HCT116 (cell line): Measurements from ENCODE around the gene DIP2C. TPM values are rescaled to one million over a fixed set of nuclear protein-coding genes. Genes with fewer than 3 reads are reported as not detected.

Source experiments
- ATAC-seq: fragments of 200-7000 bp; cut with Tn5 transposase; 2 replicates; pipeline ENCODE4 v1.9.1; 2020; ENCODE audit warnings: mild to moderate bottlenecking, moderate library complexity
- BruUV-seq: library from RNA; stranded (reverse); fragments of 400-500 nt; replicated peaks from 2 replicates; lab custom pipeline; 2021; lab: Mats Ljungman, UMichigan
- CTCF ChIA-PET: fragments of 300-600 bp; sonication (Branson Sonifier 250); formaldehyde crosslinking; loops from one replicate; lab custom pipeline; 2021; ENCODE audit warnings: antibody characterized with exemption; lab: Charles Lee
- POLR2A ChIA-PET: fragments of 300-600, 350-600 bp; sonication (Branson Sonifier 250); formaldehyde crosslinking; loops from one replicate; lab custom pipeline; 2021; ENCODE audit warnings: antibody characterized with exemption; lab: Charles Lee
- RAD21 ChIA-PET, 2 experiments: fragments of 300-600 bp; sonication (Branson Sonifier 250); formaldehyde crosslinking; loops; one replicate each; lab custom pipeline; 2023; ENCODE audit warnings: low total read pairs in 2 of 2; ENCODE audit not compliant: uncharacterized antibody in 2 of 2, unreplicated experiment in 2 of 2, low non-redundant PET in 1 of 2; lab: Charles Lee
- DNase-seq: peaks from one replicate; pipeline ENCODE4 v3.0.0-alpha.2; 2010; ENCODE audit warnings: low read depth, low spot score
- H2AFZ ChIP-seq: fragments of 200-600 bp; shearing (Covaris generic), sonication (generic); 2 replicates; pipeline ENCODE4 v1.6.1; 2017; ENCODE audit warnings: low read depth, mixed run types, mixed read lengths, antibody characterized with exemption, low read length; ENCODE audit not compliant: poor library complexity, severe bottlenecking
- H3K27ac ChIP-seq: 2 replicates; pipeline ENCODE4 v1.5.1; 2012; ENCODE audit warnings: low read depth, low read length
- H3K27me3 ChIP-seq: fragments of 200-600 bp; sonication (generic); 2 replicates; pipeline ENCODE4 v1.6.1; 2016; ENCODE audit warnings: mixed run types, low read length, mixed read lengths; ENCODE audit not compliant: insufficient read depth
- H3K36me3 ChIP-seq, 2 experiments: fragments of 200-500 bp in 1 of 2; fragments of 200-600 bp in 1 of 2; sonication (Bioruptor generic) in 1 of 2; sonication (generic) in 1 of 2; 2 replicates each; pipeline versions ENCODE4 v1.5.1 to v1.6.1; 2014 to 2016; ENCODE audit warnings: low read length in 2 of 2, inconsistent platforms in 1 of 2, mixed read lengths in 1 of 2, mixed run types in 1 of 2; ENCODE audit not compliant: insufficient read depth in 2 of 2, control insufficient read depth in 1 of 2
- H3K4me1 ChIP-seq, 2 experiments: fragments of 200-600 bp in 1 of 2; sonication (generic) in 1 of 2; 2 replicates each; pipeline versions ENCODE4 v1.5.1 to v1.6.1; 2012 to 2017; ENCODE audit warnings: low read length in 2 of 2, inconsistent platforms in 1 of 2, mild to moderate bottlenecking in 1 of 2, mixed read lengths in 1 of 2, mixed run types in 1 of 2, moderate library complexity in 1 of 2; ENCODE audit not compliant: insufficient read depth in 2 of 2, control insufficient read depth in 1 of 2
- H3K4me2 ChIP-seq: fragments of 200-600 bp; sonication (generic); 2 replicates; pipeline ENCODE4 v1.6.1; 2017; ENCODE audit warnings: mixed run types, low read length, mixed read lengths
- H3K4me3 ChIP-seq, 2 experiments: fragments of 200-600 bp in 1 of 2; sonication (generic) in 1 of 2; replicated peaks in 1 of 2; 2 replicates each; pipeline ENCODE4 v1.5.1; 2011 to 2016; ENCODE audit warnings: low read length in 2 of 2, control low read depth in 1 of 2, low read depth in 1 of 2, mild to moderate bottlenecking in 1 of 2, mixed read lengths in 1 of 2, mixed run types in 1 of 2
- H3K79me2 ChIP-seq: fragments of 200-600 bp; sonication (generic); 2 replicates; pipeline ENCODE4 v1.6.1; 2017; ENCODE audit warnings: mild to moderate bottlenecking, mixed run types, low read length, moderate library complexity, mixed read lengths; ENCODE audit not compliant: insufficient read depth
- H3K9ac ChIP-seq: fragments of 200-600 bp; sonication (generic); 2 replicates; pipeline ENCODE4 v1.6.1; 2016; ENCODE audit warnings: low read length, mixed read lengths
- H3K9me2 ChIP-seq: fragments of 200-600 bp; sonication (generic), shearing (Covaris generic); 2 replicates; pipeline ENCODE4 v1.6.1; 2017; ENCODE audit warnings: mixed run types, mild to moderate bottlenecking, moderate library complexity; ENCODE audit not compliant: insufficient read depth
- H3K9me3 ChIP-seq, 2 experiments: fragments of 200-500 bp in 1 of 2; fragments of 200-600 bp in 1 of 2; sonication (Bioruptor generic) in 1 of 2; sonication (generic) in 1 of 2; 2 replicates each; pipeline ENCODE4 v1.6.1; 2014 to 2017; ENCODE audit warnings: low read length in 2 of 2, mixed read lengths in 2 of 2, inconsistent platforms in 1 of 2, low read depth in 1 of 2, mild to moderate bottlenecking in 1 of 2, mixed run types in 1 of 2, moderate library complexity in 1 of 2; ENCODE audit not compliant: control insufficient read depth in 1 of 2, insufficient read depth in 1 of 2
- H4K20me1 ChIP-seq: fragments of 200-600 bp; sonication (generic), shearing (Covaris generic); 2 replicates; pipeline ENCODE4 v1.6.1; 2017; ENCODE audit warnings: mixed run types, mild to moderate bottlenecking, moderate library complexity; ENCODE audit not compliant: insufficient read depth
- ATF3 ChIP-seq: IDR thresholded peaks from 2 replicates; pipeline ENCODE4 v1.6.1; 2012
- CBX3 ChIP-seq: IDR thresholded peaks from 2 replicates; pipeline ENCODE4 v1.6.1; 2012; ENCODE audit warnings: low read depth
- EZH2phosphoT487 ChIP-seq: fragments of 200-600 bp; IDR thresholded peaks from 2 replicates; pipeline ENCODE4 v1.6.1; 2018; ENCODE audit warnings: antibody characterized with exemption, borderline replicate concordance
- FOSL1 ChIP-seq: IDR thresholded peaks from 2 replicates; pipeline ENCODE4 v1.6.1; 2012; ENCODE audit warnings: low read depth
- TCF7L2 ChIP-seq: IDR thresholded peaks from 2 replicates; pipeline ENCODE4 v1.7.0; 2011; ENCODE audit warnings: borderline replicate concordance, inconsistent platforms; ENCODE audit not compliant: insufficient read depth, insufficient read length; ENCODE audit errors: extremely low read depth
- YY1 ChIP-seq: IDR thresholded peaks from 2 replicates; pipeline ENCODE4 v1.6.1; 2011; ENCODE audit warnings: low read length, low read depth, moderate library complexity, mild to moderate bottlenecking; ENCODE audit not compliant: insufficient replicate concordance; ENCODE audit errors: extremely low read depth
- ZBTB33 ChIP-seq: IDR thresholded peaks from 2 replicates; pipeline ENCODE4 v1.6.1; 2011; ENCODE audit warnings: mild to moderate bottlenecking, low read length, moderate library complexity; ENCODE audit not compliant: insufficient replicate concordance; ENCODE audit errors: extremely low read depth
- ZFX ChIP-seq: fragments of 450-650 bp; IDR thresholded peaks from 2 replicates; pipeline ENCODE4 v1.6.1; 2017
- intact Hi-C: fragments of 100-400 bp; cut with micrococcal nuclease; formaldehyde crosslinking; loops from 2 replicates; pipeline ENCODE4 v1.10.0; 2022
- total RNA-seq: library from RNA; stranded (reverse); gene quantifications from one replicate; pipeline ENCODE4 v1.2.1, GENCODE V29; 2021; ENCODE audit not compliant: unreplicated experiment

DIP2C gene
- total RNA-seq, 1 experiment from 2014 or later, result 15.4 TPM

GRCh38 chr10:728603-729002 lies 39.1 kb upstream of the DIP2C start:
- Histone ChIP-seq H3K27me3 (peaks cover 20% of the 10 kb centered on the region), H3K36me3 (no peaks in the 10 kb centered on the region), H3K9me2 (no peaks in the 10 kb centered on the region), H3K9me3 (no peaks in the 10 kb centered on the region), H4K20me1 (no peaks in the 10 kb centered on the region), H2AFZ (no peak overlapping the region), H3K79me2 (no peaks in the 10 kb centered on the region), H3K27ac (no peak overlapping the region), H3K4me2 (no peak overlapping the region), H3K4me1 (no peaks in the 10 kb centered on the region), H3K4me3 (no peak overlapping the region), H3K9ac (no peak overlapping the region)
- no TSS peak for BruUV-seq
- intact Hi-C loops, result no loop called here
- POLR2A ChIA-PET, result no interaction called here
- ATAC-seq (no peak), DNase-seq (no peak)
- CTCF ChIA-PET, result no interaction called here
- RAD21 ChIA-PET, result no interaction called here
- TF ChIP-seq ATF3 (no peak), EZH2phosphoT487 (no peak), ZFX (no peak), YY1 (no peak), ZBTB33 (no peak), CBX3 (no peak), FOSL1 (no peak), TCF7L2 (no peak)
